K562 (cell line): ENCODE measurements around the gene NYAP2. TPM values are rescaled to one million over a fixed set of nuclear protein-coding genes. Genes with fewer than 3 reads are reported as not detected.

ENCODE experiments used
- ADNP ChIP-seq: fragments of 200-800 bp; sonication (Bioruptor generic); IDR thresholded peaks from 2 replicates; pipeline ENCODE4 v1.6.1; 2016; ENCODE audit warnings: missing genetic modification characterization, missing compliant biosample characterization
- BMI1 ChIP-seq: fragments of 150-350 bp; IDR thresholded peaks from 2 replicates; pipeline ENCODE4 v1.6.1; 2014; ENCODE audit warnings: low read length
- ELK1 ChIP-seq: sonication (generic); formaldehyde crosslinking; IDR thresholded peaks from 2 replicates; pipeline ENCODE4 v1.8.1; 2022; ENCODE audit warnings: missing genetic modification reagents
- RBM15 ChIP-seq: fragments of 200-400 bp; formaldehyde crosslinking; IDR thresholded peaks from 2 replicates; pipeline ENCODE4 v1.6.1; 2018; ENCODE audit warnings: mild to moderate bottlenecking, low read length, moderate library complexity; ENCODE audit not compliant: insufficient read depth
- SMARCA5 ChIP-seq: fragments of 450-650 bp; IDR thresholded peaks from 2 replicates; pipeline ENCODE4 v1.6.1; 2016
- SMARCC2 ChIP-seq: fragments of 450-650 bp; IDR thresholded peaks from 2 replicates; pipeline ENCODE4 v1.6.1; 2017; ENCODE audit warnings: antibody characterized with exemption, moderate library complexity, mild to moderate bottlenecking, low read depth
- ZNF24 ChIP-seq: fragments of 450-650 bp; IDR thresholded peaks from 2 replicates; pipeline ENCODE4 v1.6.1; 2016
- ZNF41 ChIP-seq: fragments of 250-450 bp; sonication (Bioruptor Pico); conservative IDR thresholded peaks from 2 replicates; pipeline ENCODE4 v1.4.0; 2020; ENCODE audit warnings: mild to moderate bottlenecking
- polyA plus RNA-seq, 8 experiments: library from polyadenylated mRNA; depleted of rRNA in 4 of 8; stranded (reverse) in 5 of 8; unstranded in 3 of 8; fragments of >200 nt; fragmentation: Nextera tagmentation in 2 of 8; fragmentation: Illumina TruSeq in 1 of 8; extraction: Ambion mirVana in 2 of 8; extraction: Trizol in 1 of 8; gene quantifications; 2 replicates each; pipeline versions ENCODE4 v1.2.1 to v1.2.3, GENCODE V29; 2011 to 2014; ENCODE audit warnings: inconsistent platforms in 1 of 8, missing spikeins in 1 of 8
- total RNA-seq, 7 experiments: library from RNA; depleted of rRNA in 6 of 7; stranded (reverse); fragments of >200 nt in 6 of 7; fragmentation: Illumina TruSeq in 2 of 7; extraction: Trizol in 2 of 7; gene quantifications; 2 replicates each; pipeline versions ENCODE4 v1.2.1 to v1.2.3, GENCODE V29; 2011 to 2021; ENCODE audit warnings: low replicate concordance in 1 of 7
- TF ChIP-seq, protein P1 (sequence below): fragments of 250-450 bp; sonication (Bioruptor Pico); IDR thresholded peaks from 2 replicates; pipeline ENCODE4 v1.5.0; 2020; ENCODE audit warnings: mild to moderate bottlenecking
- TF ChIP-seq, protein P2 (sequence below), 2 experiments: fragments of 450-650 bp in 1 of 2; sonication (generic) in 1 of 2; formaldehyde crosslinking in 1 of 2; IDR thresholded peaks in 1 of 2; conservative IDR thresholded peaks in 1 of 2; 2 replicates each; pipeline versions ENCODE4 v1.6.1 to v1.8.1; 2016 to 2023; ENCODE audit warnings: mild to moderate bottlenecking in 2 of 2, moderate library complexity in 2 of 2, inconsistent platforms in 1 of 2, missing genetic modification reagents in 1 of 2
- TF ChIP-seq, protein P3 (sequence below), 2 experiments: fragments of 450-650 bp in 1 of 2; sonication (generic) in 1 of 2; formaldehyde crosslinking; conservative IDR thresholded peaks; 2 replicates each; pipeline versions ENCODE4 v1.4.0 to v1.8.1; 2020 to 2022; ENCODE audit warnings: mild to moderate bottlenecking in 1 of 2, missing genetic modification reagents in 1 of 2

The NYAP2 gene
- total and polyA plus RNA-seq, 9 of the 15 experiments (the other 6 are each of a cell fraction or from before 2014, with no cell fraction given), result 0.03 to 0.04 (median 0.04) TPM; not detected in 3

- TF ChIP-seq ADNP (tag) (no peak), ZNF41 (CRISPR knock-in tag) (no peak), SMARCC2 (no peak), BMI1 (no peak), ELK1 (no peak), RBM15 (no peak), SMARCA5 (no peak), ZNF24 (no peak)
- TF ChIP-seq, protein P1, sequence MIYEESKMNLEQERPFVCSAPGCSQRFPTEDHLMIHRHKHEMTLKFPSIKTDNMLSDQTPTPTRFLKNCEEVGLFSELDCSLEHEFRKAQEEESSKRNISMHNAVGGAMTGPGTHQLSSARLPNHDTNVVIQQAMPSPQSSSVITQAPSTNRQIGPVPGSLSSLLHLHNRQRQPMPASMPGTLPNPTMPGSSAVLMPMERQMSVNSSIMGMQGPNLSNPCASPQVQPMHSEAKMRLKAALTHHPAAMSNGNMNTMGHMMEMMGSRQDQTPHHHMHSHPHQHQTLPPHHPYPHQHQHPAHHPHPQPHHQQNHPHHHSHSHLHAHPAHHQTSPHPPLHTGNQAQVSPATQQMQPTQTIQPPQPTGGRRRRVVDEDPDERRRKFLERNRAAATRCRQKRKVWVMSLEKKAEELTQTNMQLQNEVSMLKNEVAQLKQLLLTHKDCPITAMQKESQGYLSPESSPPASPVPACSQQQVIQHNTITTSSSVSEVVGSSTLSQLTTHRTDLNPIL (CRISPR knock-in tag), result no peak
- TF ChIP-seq, protein P2, sequence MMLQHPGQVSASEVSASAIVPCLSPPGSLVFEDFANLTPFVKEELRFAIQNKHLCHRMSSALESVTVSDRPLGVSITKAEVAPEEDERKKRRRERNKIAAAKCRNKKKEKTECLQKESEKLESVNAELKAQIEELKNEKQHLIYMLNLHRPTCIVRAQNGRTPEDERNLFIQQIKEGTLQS (IDR thresholded peaks at IDR 0.05), result no peak
- TF ChIP-seq, protein P2 (CRISPR knock-in tag; conservative IDR thresholded peaks at IDR 0.05), result no peak
- TF ChIP-seq, protein P3, sequence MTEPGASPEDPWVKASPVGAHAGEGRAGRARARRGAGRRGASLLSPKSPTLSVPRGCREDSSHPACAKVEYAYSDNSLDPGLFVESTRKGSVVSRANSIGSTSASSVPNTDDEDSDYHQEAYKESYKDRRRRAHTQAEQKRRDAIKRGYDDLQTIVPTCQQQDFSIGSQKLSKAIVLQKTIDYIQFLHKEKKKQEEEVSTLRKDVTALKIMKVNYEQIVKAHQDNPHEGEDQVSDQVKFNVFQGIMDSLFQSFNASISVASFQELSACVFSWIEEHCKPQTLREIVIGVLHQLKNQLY (CRISPR knock-in tag; conservative IDR thresholded peaks at IDR 0.05), result no peak
Observed at GRCh38 chr2:225660262-225661131, 261.0 kb downstream of the NYAP2 start (continued).
